Measurements from ENCODE around the gene KATNAL2.
"Not testable (repeated sequence)": the region's sequence is repeated elsewhere in the genome, so short reads cannot be mapped to it uniquely, and the experiment has no call there.

Gene KATNAL2

GRCh38 chr18:46939337-46939963 is 22.0 kb downstream of the KATNAL2 start:
- no peak for DNase-seq (ENCODE audit: low spot score)

GRCh38 chr18:46939998-46940571 is 22.7 kb downstream of the KATNAL2 start:
- DNase-seq (ENCODE audit: low spot score): no peak

- DNase-seq (ENCODE audit: low spot score): no peak
Measured at GRCh38 chr18:46942646-46943045, 25.2 kb downstream of the KATNAL2 start.

- peak; percentile 36 for DNase-seq (ENCODE audit: low spot score)
Measured at GRCh38 chr18:46946656-46947282, 29.4 kb downstream of the KATNAL2 start.

GRCh38 chr18:46950064-46950656 is 32.8 kb downstream of the KATNAL2 start:
- DNase-seq (ENCODE audit: low spot score): no peak

- no peak for DNase-seq (ENCODE audit: low spot score)
Measured at GRCh38 chr18:46953195-46953594, 35.8 kb downstream of the KATNAL2 start.

- DNase-seq (ENCODE audit: low spot score): no peak
Measured at GRCh38 chr18:46958209-46958608, 40.8 kb downstream of the KATNAL2 start.

GRCh38 chr18:46963656-46964578 is 46.5 kb downstream of the KATNAL2 start:
- DNase-seq (ENCODE audit: low spot score): not testable (repeated sequence)

GRCh38 chr18:46964579-46965293 is 47.3 kb downstream of the KATNAL2 start:
- not testable (repeated sequence) for DNase-seq (ENCODE audit: low spot score)

- DNase-seq (ENCODE audit: low spot score): not testable (repeated sequence)
Measured at GRCh38 chr18:46966266-46966665, 48.9 kb downstream of the KATNAL2 start.

- not testable (repeated sequence) for DNase-seq (ENCODE audit: low spot score)
Measured at GRCh38 chr18:46969551-46969950, 52.1 kb downstream of the KATNAL2 start.

- DNase-seq (ENCODE audit: low spot score): not testable (repeated sequence)
Measured at GRCh38 chr18:47019870-47020269, 102.5 kb downstream of the KATNAL2 start.

- not testable (repeated sequence) for DNase-seq (ENCODE audit: low spot score)
Measured at GRCh38 chr18:47020757-47021156, 103.4 kb downstream of the KATNAL2 start.

- DNase-seq (ENCODE audit: low spot score): not testable (repeated sequence)
Measured at GRCh38 chr18:47022821-47023220, 105.4 kb downstream of the KATNAL2 start.

- DNase-seq (ENCODE audit: low spot score): not testable (repeated sequence)
Measured at GRCh38 chr18:47023769-47024465, 106.5 kb downstream of the KATNAL2 start.

GRCh38 chr18:47025557-47026174 is 108.3 kb downstream of the KATNAL2 start:
- not testable (repeated sequence) for DNase-seq (ENCODE audit: low spot score)

GRCh38 chr18:47028738-47029137 is 111.3 kb downstream of the KATNAL2 start:
- not testable (repeated sequence) for DNase-seq (ENCODE audit: low spot score)

GRCh38 chr18:47029684-47030353 is 112.4 kb downstream of the KATNAL2 start:
- not testable (repeated sequence) for DNase-seq (ENCODE audit: low spot score)

- DNase-seq (ENCODE audit: low spot score): not testable (repeated sequence)
Measured at GRCh38 chr18:47030887-47031286, 113.5 kb downstream of the KATNAL2 start.

Data from CD4-positive, alpha-beta T cell treated with Interleukin-6 at 100 ng/mL for 8 hours (primary cell).